OCI-LY3 (cell line): ENCODE results near the gene ZNF436.
"Not testable (repeated sequence)": the region's sequence is repeated elsewhere in the genome, so short reads cannot be mapped to it uniquely, and the experiment has no call there.

Experiments used
- H2AFZ ChIP-seq: fragments of 200-600, 300-600 bp; shearing (Covaris generic); 2 replicates; pipeline ENCODE4 v1.6.0; 2014; ENCODE audit warnings: antibody characterized with exemption, low read depth, low read length
- H3K27ac ChIP-seq: fragments of 200-600, 300-600 bp; sonication (generic); 2 replicates; pipeline ENCODE4 v1.5.1; 2014; ENCODE audit warnings: mild to moderate bottlenecking, low read length, moderate library complexity, mixed read lengths
- H3K27me3 ChIP-seq: fragments of 200-600, 300-600 bp; sonication (generic); 2 replicates; pipeline ENCODE4 v1.6.1; 2014; ENCODE audit warnings: low read depth, low read length, mixed read lengths
- H3K36me3 ChIP-seq: fragments of 200-600, 300-600 bp; sonication (generic); replicated peaks from 2 replicates; pipeline ENCODE3; 2014; ENCODE audit warnings: low read depth, low read length, mixed read lengths
- H3K4me1 ChIP-seq: fragments of 300-600, 200-600 bp; sonication (generic); 2 replicates; pipeline ENCODE4 v1.6.1; 2014; ENCODE audit warnings: low read length, mixed read lengths
- H3K4me2 ChIP-seq: fragments of 200-600, 300-600 bp; sonication (generic); 2 replicates; pipeline ENCODE4 v1.6.1; 2014; ENCODE audit warnings: low read length, mixed read lengths
- H3K4me3 ChIP-seq: fragments of 300-600, 200-600 bp; sonication (generic); 2 replicates; pipeline ENCODE4 v1.5.1; 2014; ENCODE audit warnings: antibody characterized with exemption, mild to moderate bottlenecking, low read length, moderate library complexity
- H3K79me2 ChIP-seq: fragments of 300-600, 200-600 bp; shearing (Covaris generic); 2 replicates; pipeline ENCODE4 v1.6.1; 2014; ENCODE audit warnings: mild to moderate bottlenecking, low read length, mixed read lengths
- H3K9ac ChIP-seq: fragments of 300-600, 200-600 bp; shearing (Covaris generic); 2 replicates; pipeline ENCODE4 v1.6.0; 2014; ENCODE audit warnings: mild to moderate bottlenecking, low read length, moderate library complexity
- H3K9me3 ChIP-seq: fragments of 200-600, 300-600 bp; shearing (Covaris generic); 2 replicates; pipeline ENCODE4 v1.6.1; 2014; ENCODE audit warnings: low read length, mixed read lengths; ENCODE audit not compliant: insufficient read depth
- H4K20me1 ChIP-seq: fragments of 200-600, 300-600 bp; sonication (generic); 2 replicates; pipeline ENCODE4 v1.6.1; 2016; ENCODE audit warnings: low read length, mixed read lengths; ENCODE audit not compliant: insufficient read depth
- CTCF ChIP-seq: fragments of 200-600, 300-600 bp; sonication (generic); IDR thresholded peaks from 2 replicates; pipeline ENCODE4 v1.5.1; 2014; ENCODE audit warnings: antibody characterized with exemption, low read length, low read depth
- EZH2phosphoT487 ChIP-seq: fragments of 200-600 bp; shearing (Covaris generic); IDR thresholded peaks from 2 replicates; pipeline ENCODE4 v1.6.1; 2018; ENCODE audit warnings: antibody characterized with exemption, mixed run types, low read depth

Gene ZNF436

GRCh38 chr1:23330846-23331245 is 38.8 kb downstream of the ZNF436 start:
- H3K4me2 ChIP-seq, result no peak overlapping the region
- no peak overlapping the region for H3K4me3 ChIP-seq
- H2AFZ ChIP-seq, result no peak overlapping the region
- no peaks in the 10 kb centered on the region for H3K27me3 ChIP-seq
- H3K9ac ChIP-seq, result no peak overlapping the region
- H3K4me1 ChIP-seq, result no peaks in the 10 kb centered on the region
- H3K36me3 ChIP-seq, result peaks cover 33% of the 10 kb centered on the region
- no peak overlapping the region for H3K27ac ChIP-seq
- H3K79me2 ChIP-seq, result peaks cover 87% of the 10 kb centered on the region
- TF ChIP-seq EZH2phosphoT487, result no peak
- TF ChIP-seq CTCF, result no peak
- H3K9me3 ChIP-seq, result no peaks in the 10 kb centered on the region
- H4K20me1 ChIP-seq, result peaks cover 19% of the 10 kb centered on the region; the same call in 1 of the 2 replicates

- H3K4me1 ChIP-seq, result no peaks in the 10 kb centered on the region
- peaks cover 29% of the 10 kb centered on the region for H3K36me3 ChIP-seq
- H4K20me1 ChIP-seq, result peaks cover 21% of the 10 kb centered on the region; the same call in 1 of the 2 replicates
- no peaks in the 10 kb centered on the region for H3K27me3 ChIP-seq
- no peak overlapping the region for H3K27ac ChIP-seq
- no peak overlapping the region for H3K9ac ChIP-seq
- H3K4me3 ChIP-seq, result no peak overlapping the region
- H3K4me2 ChIP-seq, result no peak overlapping the region
- no peak overlapping the region for H2AFZ ChIP-seq
- TF ChIP-seq CTCF (no peak), EZH2phosphoT487 (no peak)
- H3K9me3 ChIP-seq, result no peaks in the 10 kb centered on the region
- H3K79me2 ChIP-seq, result peaks cover 69% of the 10 kb centered on the region
These were observed 44.2 kb downstream of the ZNF436 start for GRCh38 chr1:23325393-23325792.

- Histone ChIP-seq H3K27ac (no peak overlapping the region), H3K27me3 (no peaks in the 10 kb centered on the region), H2AFZ (no peak overlapping the region), H3K4me2 (no peak overlapping the region), H3K9me3 (no peaks in the 10 kb centered on the region), H3K4me3 (no peak overlapping the region), H3K4me1 (no peaks in the 10 kb centered on the region), H3K9ac (no peak overlapping the region), H4K20me1 (peaks cover 22% of the 10 kb centered on the region; the same call in 1 of the 2 replicates), H3K79me2 (peaks cover 65% of the 10 kb centered on the region), H3K36me3 (peaks cover 41% of the 10 kb centered on the region)
- TF ChIP-seq CTCF (no peak), EZH2phosphoT487 (no peak)
These were observed 46.9 kb downstream of the ZNF436 start for GRCh38 chr1:23322770-23323169.

- H3K4me1 ChIP-seq, H3K27me3 ChIP-seq, H3K4me2 ChIP-seq, H3K4me3 ChIP-seq, H2AFZ ChIP-seq, H3K9me3 ChIP-seq, H3K27ac ChIP-seq, H4K20me1 ChIP-seq, H3K9ac ChIP-seq: not testable (repeated sequence)
- Histone ChIP-seq H3K79me2 (peaks cover 36% of the 10 kb centered on the region), H3K36me3 (peaks cover 32% of the 10 kb centered on the region)
These were observed 59.4 kb downstream of the ZNF436 start for GRCh38 chr1:23310280-23310679.
